KMS-11 (cell line): ENCODE measurements around the gene RPF1.

Experiments used
- H2AFZ ChIP-seq: fragments of 200-600 bp; sonication (generic); 2 replicates; pipeline ENCODE4 v1.6.1; 2016; ENCODE audit warnings: antibody characterized with exemption, mixed run types, low read depth
- H3K27ac ChIP-seq: fragments of 200-600 bp; sonication (generic); 2 replicates; pipeline ENCODE4 v1.6.1; 2016; ENCODE audit warnings: mild to moderate bottlenecking, mixed run types
- H3K27me3 ChIP-seq: fragments of 200-600 bp; sonication (generic); 2 replicates; pipeline ENCODE4 v1.6.1; 2017; ENCODE audit warnings: mild to moderate bottlenecking, low read depth, mixed run types, moderate library complexity; ENCODE audit not compliant: insufficient read depth
- H3K36me3 ChIP-seq: fragments of 200-600 bp; sonication (generic); 2 replicates; pipeline ENCODE4 v1.6.1; 2017; ENCODE audit warnings: mild to moderate bottlenecking, mixed run types; ENCODE audit not compliant: insufficient read depth
- H3K4me1 ChIP-seq: fragments of 200-600 bp; sonication (generic); 2 replicates; pipeline ENCODE4 v1.6.1; 2016; ENCODE audit warnings: mild to moderate bottlenecking, low read depth, mixed run types; ENCODE audit not compliant: poor library complexity, severe bottlenecking
- H3K4me2 ChIP-seq: fragments of 200-600 bp; sonication (generic); 2 replicates; pipeline ENCODE4 v1.7.0; 2016; ENCODE audit warnings: mild to moderate bottlenecking, mixed run types
- H3K4me3 ChIP-seq: fragments of 200-600 bp; sonication (generic); IDR thresholded peaks from 2 replicates; pipeline ENCODE4 v1.6.1; 2017; ENCODE audit warnings: low read depth, low read length, mixed read lengths; ENCODE audit not compliant: insufficient read depth
- H3K79me2 ChIP-seq: fragments of 200-600 bp; sonication (generic); 2 replicates; pipeline ENCODE4 v1.6.1; 2016; ENCODE audit warnings: low read depth, mixed run types; ENCODE audit not compliant: insufficient read depth
- H3K9ac ChIP-seq: fragments of 200-600 bp; sonication (generic); 2 replicates; pipeline ENCODE4 v1.6.1; 2016; ENCODE audit warnings: mild to moderate bottlenecking, mixed run types
- H4K20me1 ChIP-seq: fragments of 200-600 bp; sonication (generic); 2 replicates; pipeline ENCODE4 v1.6.1; 2016; ENCODE audit warnings: mild to moderate bottlenecking, mixed run types; ENCODE audit not compliant: insufficient read depth
- CTCF ChIP-seq: fragments of 200-600 bp; sonication (generic); conservative IDR thresholded peaks from 2 replicates; pipeline ENCODE4 v1.6.1; 2017; ENCODE audit warnings: low read depth, mild to moderate bottlenecking, antibody characterized with exemption, low read length, moderate library complexity, mixed read lengths

RPF1 gene

GRCh38 chr1:84479998-84480397 lies 932 bp downstream of the RPF1 start:
- Histone ChIP-seq H3K79me2 (peaks cover 23% of the 10 kb centered on the region; the same call in 1 of the 2 replicates), H4K20me1 (no peaks in the 10 kb centered on the region), H3K36me3 (no peaks in the 10 kb centered on the region), H3K27me3 (no peaks in the 10 kb centered on the region), H3K27ac (peak overlapping the region; percentile 87), H3K4me1 (peaks cover 7% of the 10 kb centered on the region), H3K4me3 (peak overlapping the region; percentile 57), H3K9ac (peak overlapping the region; percentile 74; the same call in 1 of the 2 replicates), H2AFZ (peak overlapping the region; percentile 90; the same call in 1 of the 2 replicates), H3K4me2 (peak overlapping the region; percentile 38)
- no peak for TF ChIP-seq CTCF

DNA sequence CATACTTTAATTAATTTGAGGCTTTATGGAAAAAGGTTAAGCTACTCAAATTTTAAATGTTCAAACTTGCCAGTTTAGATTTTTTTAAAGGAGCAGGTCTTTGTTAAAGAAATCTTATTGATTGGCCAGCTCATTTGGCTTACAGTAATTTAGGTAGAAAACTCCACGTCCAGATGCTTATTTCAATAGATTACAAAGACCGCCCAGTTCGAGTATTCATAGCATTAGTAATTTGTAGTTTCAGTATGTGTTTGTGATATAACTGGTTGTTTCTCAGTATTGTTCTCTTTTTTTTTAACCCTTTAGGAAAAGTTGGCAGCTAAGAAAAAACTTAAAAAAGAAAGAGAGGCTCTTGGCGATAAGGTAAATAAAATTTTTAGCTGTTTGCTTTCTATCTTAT lies 1.6 kb downstream of the RPF1 start:
- H3K27me3 ChIP-seq = no peaks in the 10 kb centered on the region
- H3K9ac ChIP-seq = no peak overlapping the region
- H4K20me1 ChIP-seq = no peaks in the 10 kb centered on the region
- peak overlapping the region; percentile 38 for H3K4me2 ChIP-seq
- H3K27ac ChIP-seq = no peak overlapping the region
- no peak for TF ChIP-seq CTCF
- peaks cover 23% of the 10 kb centered on the region; the same call in 1 of the 2 replicates for H3K79me2 ChIP-seq
- no peaks in the 10 kb centered on the region for H3K36me3 ChIP-seq
- peaks cover 7% of the 10 kb centered on the region for H3K4me1 ChIP-seq
- H2AFZ ChIP-seq = no peak overlapping the region
- no peak overlapping the region for H3K4me3 ChIP-seq

DNA sequence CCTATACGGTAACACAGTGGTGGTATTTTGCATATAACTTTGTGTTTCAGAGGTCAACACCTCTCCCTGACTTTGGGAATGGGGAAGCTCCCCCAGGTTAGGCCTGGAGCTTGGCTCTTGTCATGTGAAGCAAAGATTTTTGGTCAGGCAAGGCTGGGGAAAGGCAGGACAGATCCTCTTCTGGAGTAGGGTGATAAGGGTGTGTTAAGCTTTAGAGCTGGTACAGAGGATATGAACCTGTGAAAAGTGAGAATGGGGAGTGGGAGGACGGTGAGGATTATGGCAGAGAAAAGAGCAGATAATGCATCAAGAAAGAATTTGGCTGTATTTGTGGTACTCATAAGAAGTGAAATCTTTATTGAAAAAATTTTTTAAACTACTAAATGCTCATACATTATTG lies 2.3 kb downstream of the RPF1 start:
- Histone ChIP-seq H3K4me1 (peaks cover 7% of the 10 kb centered on the region), H3K79me2 (peaks cover 23% of the 10 kb centered on the region; the same call in 1 of the 2 replicates), H3K27ac (no peak overlapping the region), H3K36me3 (no peaks in the 10 kb centered on the region), H3K4me3 (no peak overlapping the region), H3K9ac (no peak overlapping the region), H4K20me1 (no peaks in the 10 kb centered on the region), H3K27me3 (no peaks in the 10 kb centered on the region), H3K4me2 (peak overlapping the region; percentile 38; the same call in 1 of the 2 replicates), H2AFZ (no peak overlapping the region)
- TF ChIP-seq CTCF = no peak

GRCh38 chr1:84488107-84488506 lies 9.0 kb downstream of the RPF1 start:
- Histone ChIP-seq H3K9ac (no peak overlapping the region), H3K27me3 (no peaks in the 10 kb centered on the region), H3K36me3 (no peaks in the 10 kb centered on the region), H3K27ac (no peak overlapping the region), H3K4me2 (no peak overlapping the region), H3K4me3 (no peak overlapping the region), H3K79me2 (no peaks in the 10 kb centered on the region), H2AFZ (no peak overlapping the region), H3K4me1 (no peaks in the 10 kb centered on the region), H4K20me1 (no peaks in the 10 kb centered on the region)
- no peak for TF ChIP-seq CTCF
